SK-N-SH (cell line): ENCODE measurements around the gene VANGL1. TPM values are rescaled to one million over a fixed set of nuclear protein-coding genes. Genes with fewer than 3 reads are reported as not detected.

ENCODE experiments used
- CTCF ChIA-PET: fragments of 300-600, 350-600 bp; formaldehyde crosslinking; extraction: SDS; loops from one replicate; lab custom pipeline; 2021; lab: Yijun Ruan, JAX
- POLR2A ChIA-PET: fragments of 350-600 bp; sonication (Branson Sonifier 250); formaldehyde crosslinking; extraction: SDS; loops from one replicate; lab custom pipeline; 2020; ENCODE audit warnings: antibody characterized with exemption, inconsistent platforms; lab: Yijun Ruan, JAX
- DNase-seq: peaks from one replicate; pipeline ENCODE4 v3.0.0; 2012
- H2AFZ ChIP-seq: fragments of 200-600 bp; sonication (generic); 2 replicates; pipeline ENCODE4 v1.8.1; 2016; ENCODE audit warnings: antibody characterized with exemption, mild to moderate bottlenecking, low read depth
- H3F3A ChIP-seq: fragments of 200-600 bp; sonication (generic); replicated peaks from 2 replicates; pipeline ENCODE3; 2016; ENCODE audit warnings: antibody characterized with exemption, mild to moderate bottlenecking; ENCODE audit not compliant: insufficient read depth
- H3K27ac ChIP-seq, 2 experiments: fragments of 200-500 bp in 1 of 2; fragments of 200-600 bp in 1 of 2; sonication (Bioruptor generic) in 1 of 2; sonication (generic), shearing (Covaris generic) in 1 of 2; 2 replicates each; pipeline versions ENCODE4 v1.5.1 to v1.6.1; 2014 to 2016; ENCODE audit warnings: low read depth in 2 of 2, inconsistent platforms in 1 of 2, low read length in 1 of 2, mild to moderate bottlenecking in 1 of 2, mixed read lengths in 1 of 2
- H3K27me3 ChIP-seq: fragments of 200-600 bp; sonication (generic), shearing (Covaris generic); 2 replicates; pipeline ENCODE4 v1.6.1; 2016; ENCODE audit warnings: mixed run types; ENCODE audit not compliant: insufficient read depth
- H3K36me3 ChIP-seq, 2 experiments: fragments of 200-500 bp in 1 of 2; fragments of 200-600 bp in 1 of 2; sonication (Bioruptor generic) in 1 of 2; sonication (generic) in 1 of 2; replicated peaks in 1 of 2; 2 replicates each; pipeline versions ENCODE3 to v1.5.1; 2014 to 2016; ENCODE audit warnings: low read length in 1 of 2, mild to moderate bottlenecking in 1 of 2; ENCODE audit not compliant: insufficient read depth in 2 of 2, control insufficient read depth in 1 of 2
- H3K4me1 ChIP-seq, 2 experiments: fragments of 200-500 bp in 1 of 2; fragments of 200-600 bp in 1 of 2; sonication (Bioruptor generic) in 1 of 2; sonication (generic), shearing (Covaris generic) in 1 of 2; 2 replicates each; pipeline versions ENCODE4 v1.5.1 to v1.6.1; 2014 to 2016; ENCODE audit warnings: low read depth in 1 of 2, low read length in 1 of 2, mixed run types in 1 of 2; ENCODE audit not compliant: insufficient read depth in 2 of 2, control insufficient read depth in 1 of 2
- H3K4me2 ChIP-seq: fragments of 200-600 bp; sonication (generic), shearing (Covaris generic); 2 replicates; pipeline ENCODE4 v1.6.1; 2017; ENCODE audit warnings: mixed run types
- H3K4me3 ChIP-seq, 2 experiments: fragments of 200-500 bp in 1 of 2; fragments of 200-600 bp in 1 of 2; sonication (Bioruptor generic) in 1 of 2; sonication (generic), shearing (Covaris generic) in 1 of 2; 2 replicates each; pipeline versions ENCODE4 v1.5.1 to v1.8.1; 2014 to 2016; ENCODE audit warnings: low read depth in 2 of 2, inconsistent platforms in 1 of 2, low read length in 1 of 2, mild to moderate bottlenecking in 1 of 2, mixed read lengths in 1 of 2, moderate library complexity in 1 of 2
- H3K79me2 ChIP-seq: fragments of 200-600 bp; sonication (generic); 2 replicates; pipeline ENCODE4 v1.8.1; 2017; ENCODE audit warnings: mild to moderate bottlenecking; ENCODE audit not compliant: insufficient read depth
- H3K9ac ChIP-seq: fragments of 200-600 bp; sonication (generic); 2 replicates; pipeline ENCODE4 v1.6.1; 2017; ENCODE audit warnings: mixed run types
- H3K9me2 ChIP-seq: fragments of 200-600 bp; sonication (generic); 2 replicates; pipeline ENCODE4 v1.6.1; 2017; ENCODE audit warnings: mixed run types
- H3K9me3 ChIP-seq: fragments of 200-600 bp; sonication (generic); 2 replicates; pipeline ENCODE4 v1.6.1; 2017; ENCODE audit warnings: mixed run types, mild to moderate bottlenecking, moderate library complexity
- H4K20me1 ChIP-seq: fragments of 200-600 bp; sonication (generic); 2 replicates; pipeline ENCODE4 v1.6.1; 2017; ENCODE audit warnings: mild to moderate bottlenecking, mixed run types; ENCODE audit not compliant: insufficient read depth
- CHD2 ChIP-seq: fragments of 150-350 bp; IDR thresholded peaks from 2 replicates; pipeline ENCODE4 v1.6.1; 2018; ENCODE audit warnings: low read length; ENCODE audit not compliant: partially characterized antibody
- EP300 ChIP-seq, 2 experiments: IDR thresholded peaks; 2 replicates each; pipeline versions ENCODE4 v1.4.0 to v1.6.1; 2012; ENCODE audit warnings: borderline replicate concordance in 1 of 2, low read depth in 1 of 2, low read length in 1 of 2
- GABPA ChIP-seq: IDR thresholded peaks from 2 replicates; pipeline ENCODE4 v1.4.0; 2012; ENCODE audit warnings: low read depth, mild to moderate bottlenecking
- MEF2A ChIP-seq: IDR thresholded peaks from 2 replicates; pipeline ENCODE4 v1.4.0; 2012; ENCODE audit warnings: low read depth, borderline replicate concordance
- NFIC ChIP-seq: IDR thresholded peaks from 2 replicates; pipeline ENCODE4 v1.4.0; 2012; ENCODE audit warnings: borderline replicate concordance
- NRF1 ChIP-seq: IDR thresholded peaks from 2 replicates; pipeline ENCODE4 v1.6.1; 2012; ENCODE audit warnings: low read depth, mild to moderate bottlenecking, low read length
- POLR2AphosphoS5 ChIP-seq: IDR thresholded peaks from 2 replicates; pipeline ENCODE4 v1.6.1; 2012; ENCODE audit warnings: low read depth, low read length
- RCOR1 ChIP-seq: fragments of 150-350 bp; IDR thresholded peaks from 2 replicates; pipeline ENCODE4 v1.6.1; 2017; ENCODE audit warnings: antibody characterized with exemption, low read length
- REST ChIP-seq: IDR thresholded peaks from 2 replicates; pipeline ENCODE4 v1.6.1; 2012; ENCODE audit warnings: mild to moderate bottlenecking, low read depth, low read length, moderate library complexity
- RXRA ChIP-seq: IDR thresholded peaks from 2 replicates; pipeline ENCODE4 v1.4.0; 2012; ENCODE audit warnings: low read depth, mild to moderate bottlenecking, borderline replicate concordance
- SIN3A ChIP-seq: IDR thresholded peaks from 2 replicates; pipeline ENCODE4 v1.6.1; 2012; ENCODE audit warnings: low read depth, mild to moderate bottlenecking, low read length, moderate library complexity, borderline replicate concordance
- TEAD4 ChIP-seq: IDR thresholded peaks from 2 replicates; pipeline ENCODE4 v1.4.0; 2012; ENCODE audit warnings: mild to moderate bottlenecking, borderline replicate concordance; ENCODE audit not compliant: insufficient read depth
- YY1 ChIP-seq: IDR thresholded peaks from 2 replicates; pipeline ENCODE4 v1.4.0; 2012; ENCODE audit warnings: low read depth, mild to moderate bottlenecking
- ZBTB33 ChIP-seq: IDR thresholded peaks from 2 replicates; pipeline ENCODE4 v1.4.0; 2012; ENCODE audit warnings: low read depth, borderline replicate concordance
- WGBS: methylation state at CpG from one replicate; pipeline ENCODE4 v1.1.6; 2017; ENCODE audit warnings: low lambda C conversion rate; 5-methylcytosine and 5-hydroxymethylcytosine counted together
- polyA plus RNA-seq, 3 experiments: library from polyadenylated mRNA; depleted of rRNA; stranded (reverse); fragments of >200 nt; gene quantifications; 2 replicates each; pipeline ENCODE4 v1.2.3, GENCODE V29; 2012
- TF ChIP-seq, protein P1 (sequence below): fragments of 200-600 bp; sonication (generic); IDR thresholded peaks from 2 replicates; pipeline ENCODE4 v1.6.1; 2017; ENCODE audit warnings: antibody characterized with exemption, mild to moderate bottlenecking, moderate library complexity
- TF ChIP-seq, protein P2 (sequence below): IDR thresholded peaks from 2 replicates; pipeline ENCODE4 v1.4.0; 2012; ENCODE audit warnings: low read depth, borderline replicate concordance

The VANGL1 gene
- polyA plus RNA-seq, 1 of the 3 experiments (the other 2 are of a cell fraction): 5.4 TPM

DNA sequence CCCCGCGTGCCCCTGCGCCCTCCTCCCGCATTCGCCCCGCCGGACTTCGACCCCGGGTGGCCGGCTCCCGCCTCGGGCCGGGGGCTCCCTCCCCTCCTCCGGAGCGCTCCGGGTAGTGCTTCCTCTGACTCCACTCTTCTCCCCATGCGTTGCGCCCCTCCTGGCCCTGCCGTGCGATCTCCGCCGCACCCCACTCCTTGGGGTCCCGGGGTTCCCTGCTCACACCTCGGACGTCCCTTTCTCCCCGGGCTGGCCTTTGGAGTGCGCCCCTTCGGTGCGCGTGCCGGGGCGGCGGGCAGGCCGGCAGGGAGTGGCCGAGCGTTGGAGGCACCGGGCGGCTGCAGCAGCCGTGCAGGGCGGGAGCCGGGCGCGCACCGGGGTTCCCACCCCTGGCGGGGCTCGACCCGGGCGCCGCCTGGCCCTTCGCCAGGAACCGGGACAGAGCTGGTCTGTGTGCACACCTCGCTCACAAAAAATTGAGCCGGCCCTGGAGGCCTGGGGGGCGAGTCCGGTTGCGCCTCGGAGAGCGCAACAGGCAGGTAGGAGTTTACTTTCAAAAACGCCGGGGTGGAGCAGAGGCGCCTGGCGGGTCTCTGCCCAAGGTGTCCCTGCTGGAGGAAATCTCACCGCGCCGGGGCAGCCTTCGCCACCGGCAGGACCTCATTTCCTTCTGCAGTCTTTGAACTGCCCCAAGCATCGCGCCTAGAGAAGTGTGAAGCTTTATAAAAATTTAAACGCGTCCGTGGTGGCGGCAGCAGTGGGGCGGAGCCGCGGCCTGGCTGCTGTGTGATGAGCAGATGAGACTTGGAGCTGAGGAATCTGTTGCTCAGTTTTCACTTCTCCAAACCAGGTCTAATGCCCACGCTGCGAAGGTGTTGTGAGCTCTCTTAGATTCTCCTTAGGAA is 650 bp downstream of the VANGL1 start (continued):
- no peak for TF ChIP-seq ZBTB33

DNA sequence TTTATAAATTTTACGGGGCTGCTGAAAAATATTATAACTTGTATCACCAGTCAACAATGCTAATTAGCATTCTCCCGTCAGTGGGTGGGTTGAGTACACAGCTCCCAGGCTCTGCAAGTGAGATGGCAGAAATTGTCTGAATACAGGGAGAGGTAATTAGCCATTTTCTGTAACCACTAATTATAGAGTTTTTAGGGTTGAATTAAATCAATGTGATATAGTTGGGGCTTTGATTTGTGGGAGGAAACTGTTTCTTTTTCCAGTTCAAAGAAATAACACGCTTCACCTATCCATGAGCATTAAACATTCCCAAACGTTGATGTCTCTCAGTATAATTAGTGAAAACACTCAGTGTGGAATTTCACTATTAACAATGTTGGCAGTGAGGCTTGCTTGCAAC is 1.5 kb downstream of the VANGL1 start:
- H3F3A ChIP-seq: no peaks in the 10 kb centered on the region
- POLR2A ChIA-PET: no interaction called here
- WGBS: 71% methylated on average over 4 of the region's 4 CpGs
- no peak overlapping the region for H3K27ac ChIP-seq
- no peaks in the 10 kb centered on the region; the same call in 1 of the 2 replicates for H3K9me3 ChIP-seq
- peak overlapping the region; percentile 85; the same call in 1 of the 2 replicates for H3K9ac ChIP-seq
- H4K20me1 ChIP-seq: peaks cover 14% of the 10 kb centered on the region
- H3K4me2 ChIP-seq: peak overlapping the region; percentile 76
- DNase-seq: no peak
- no peaks in the 10 kb centered on the region for H3K36me3 ChIP-seq
- H3K4me1 ChIP-seq: peaks cover 7 to 8% of the 10 kb centered on the region in 2 experiments; a peak in 3 of 4 replicates
- H3K27me3 ChIP-seq: no peaks in the 10 kb centered on the region
- no peaks in the 10 kb centered on the region for H3K9me2 ChIP-seq
- peaks cover 60% of the 10 kb centered on the region for H3K79me2 ChIP-seq
- CTCF ChIA-PET: interaction anchor here (1.0 to 2.0 kb wide), 8 partner anchors 8 to 504 kb away, joined by 3 to 12 read pairs (median 6); no protein-coding TSS in a partner anchor
- peak overlapping the region; percentile 51; the same call in 1 of the 2 replicates for H2AFZ ChIP-seq
- H3K4me3 ChIP-seq: peak overlapping the region; percentile 94 to 97; a peak in 3 of 4 replicates
- TF ChIP-seq YY1 (no peak), TEAD4 (no peak), RXRA (no peak), CHD2 (no peak), GABPA (no peak), POLR2AphosphoS5 (no peak), EP300 (IDR thresholded peaks at IDR 0.05; ENCODE audit: borderline replicate concordance in 1 of 2, low read depth in 1 of 2, low read length in 1 of 2) (no peak), ZBTB33 (no peak), NRF1 (no peak), NFIC (no peak), REST (no peak), MEF2A (no peak), SIN3A (no peak), RCOR1 (no peak)
- TF ChIP-seq, protein P1, sequence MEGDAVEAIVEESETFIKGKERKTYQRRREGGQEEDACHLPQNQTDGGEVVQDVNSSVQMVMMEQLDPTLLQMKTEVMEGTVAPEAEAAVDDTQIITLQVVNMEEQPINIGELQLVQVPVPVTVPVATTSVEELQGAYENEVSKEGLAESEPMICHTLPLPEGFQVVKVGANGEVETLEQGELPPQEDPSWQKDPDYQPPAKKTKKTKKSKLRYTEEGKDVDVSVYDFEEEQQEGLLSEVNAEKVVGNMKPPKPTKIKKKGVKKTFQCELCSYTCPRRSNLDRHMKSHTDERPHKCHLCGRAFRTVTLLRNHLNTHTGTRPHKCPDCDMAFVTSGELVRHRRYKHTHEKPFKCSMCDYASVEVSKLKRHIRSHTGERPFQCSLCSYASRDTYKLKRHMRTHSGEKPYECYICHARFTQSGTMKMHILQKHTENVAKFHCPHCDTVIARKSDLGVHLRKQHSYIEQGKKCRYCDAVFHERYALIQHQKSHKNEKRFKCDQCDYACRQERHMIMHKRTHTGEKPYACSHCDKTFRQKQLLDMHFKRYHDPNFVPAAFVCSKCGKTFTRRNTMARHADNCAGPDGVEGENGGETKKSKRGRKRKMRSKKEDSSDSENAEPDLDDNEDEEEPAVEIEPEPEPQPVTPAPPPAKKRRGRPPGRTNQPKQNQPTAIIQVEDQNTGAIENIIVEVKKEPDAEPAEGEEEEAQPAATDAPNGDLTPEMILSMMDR: no peak
- TF ChIP-seq, protein P2, sequence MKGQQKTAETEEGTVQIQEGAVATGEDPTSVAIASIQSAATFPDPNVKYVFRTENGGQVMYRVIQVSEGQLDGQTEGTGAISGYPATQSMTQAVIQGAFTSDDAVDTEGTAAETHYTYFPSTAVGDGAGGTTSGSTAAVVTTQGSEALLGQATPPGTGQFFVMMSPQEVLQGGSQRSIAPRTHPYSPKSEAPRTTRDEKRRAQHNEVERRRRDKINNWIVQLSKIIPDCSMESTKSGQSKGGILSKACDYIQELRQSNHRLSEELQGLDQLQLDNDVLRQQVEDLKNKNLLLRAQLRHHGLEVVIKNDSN: no peak
